ENCODE data around the gene HAUS8. TPM values are rescaled to one million over a fixed set of nuclear protein-coding genes. Genes with fewer than 3 reads are reported as not detected.

Gene HAUS8
- total and polyA plus RNA-seq, 2 of the 13 experiments (the other 11 are each of a cell fraction or from before 2014, with no cell fraction given): 7.8 to 17.5 TPM

- WGBS (ENCODE audit: low lambda C conversion rate): 87% methylated on average over 9 of the region's 9 CpGs
- peaks cover 5 to 16% of the 10 kb centered on the region in 2 experiments; a peak in 4 of 5 replicates for H3K36me3 ChIP-seq (replicated peaks in 1 of 2; ENCODE audit: control insufficient read depth in 1 of 2, insufficient read depth in 2 of 2, low read length in 2 of 2)
- peak overlapping the region; percentile 85 for H3K27ac ChIP-seq (ENCODE audit: extremely low read length, insufficient read depth, low read length)
- FAIRE-seq: no peak
- intact Hi-C loops (cut with micrococcal nuclease; ENCODE audit: unreplicated experiment): no loop called here
- no peak for DNase-seq (ENCODE audit: low spot score)
- ChIA-PET POLR2A (no interaction called here), CTCF (ENCODE audit: low intra/inter-chr PET ratio, low total read pairs) (interaction anchor here (1.0 kb wide), 1 partner anchor 18 kb away, joined by 3 read pairs; no protein-coding TSS in a partner anchor)
- H3K79me2 ChIP-seq (ENCODE audit: insufficient read depth, low read length): peaks cover 17% of the 10 kb centered on the region
- peaks cover 42% of the 10 kb centered on the region for H3K4me1 ChIP-seq (ENCODE audit: insufficient read depth, low read length)
- peak overlapping the region; percentile 76; the same call in 1 of the 2 replicates for H3K4me2 ChIP-seq (ENCODE audit: low read depth, low read length)
- H3K9ac ChIP-seq (ENCODE audit: insufficient read depth, low read depth, low read length): no peak overlapping the region; the same call in 1 of the 2 replicates
- H3K9me3 ChIP-seq (ENCODE audit: low read length): no peaks in the 10 kb centered on the region
- in situ Hi-C loops (cut with HindIII; ENCODE audit: extremely low pct_ligation_motif_present, low pct_unique_long_range_greater_than_20kb): no loop called here
- H3K27me3 ChIP-seq (ENCODE audit: control insufficient read depth in 1 of 2, insufficient read depth in 2 of 2, low read length in 2 of 2): no peaks in the 10 kb centered on the region
- 0 out of 2 replicates have a peak, but pooled peaks cover 1% of the 10 kb centered on the region for H4K20me1 ChIP-seq (ENCODE audit: insufficient read depth, low read length)
- BruUV-seq (replicated peaks): no TSS peak
- H3K4me3 ChIP-seq (replicated peaks in 1 of 3; ENCODE audit: insufficient read depth in 1 of 3, low read depth in 2 of 3, low read length in 3 of 3): no peak overlapping the region
- no peak overlapping the region for H2AFZ ChIP-seq (ENCODE audit: low read length)
- ATAC-seq: no peak
- no peak for TF ChIP-seq KAT7 (CRISPR knock-in tag; IDR thresholded peaks at IDR 0.05; ENCODE audit: borderline replicate concordance)
- TF ChIP-seq FOXO1 (CRISPR knock-in tag; IDR thresholded peaks at IDR 0.05): no peak
- no peak for TF ChIP-seq ZSCAN21 (CRISPR knock-in tag; IDR thresholded peaks at IDR 0.05; ENCODE audit: borderline replicate concordance)
- TF ChIP-seq SRSF4 (IDR thresholded peaks at IDR 0.05; ENCODE audit: low read depth, low read length, poor library complexity, severe bottlenecking): no peak
- no peak for TF ChIP-seq MTF1 (CRISPR knock-in tag; IDR thresholded peaks at IDR 0.05)
- no peak for TF ChIP-seq ZNF44 (CRISPR knock-in tag; IDR thresholded peaks at IDR 0.05)
- TF ChIP-seq CHCHD3 (CRISPR knock-in tag; IDR thresholded peaks at IDR 0.05): no peak
- TF ChIP-seq MIXL1 (CRISPR knock-in tag; IDR thresholded peaks at IDR 0.05): no peak
- no peak for TF ChIP-seq ZBTB14 (CRISPR knock-in tag; IDR thresholded peaks at IDR 0.05)
- no peak for TF ChIP-seq ZNF784 (CRISPR knock-in tag; IDR thresholded peaks at IDR 0.05; ENCODE audit: borderline replicate concordance)
- no peak for TF ChIP-seq GMEB1 (CRISPR knock-in tag; IDR thresholded peaks at IDR 0.05; ENCODE audit: borderline replicate concordance)
- no peak for TF ChIP-seq CERS6 (CRISPR knock-in tag; IDR thresholded peaks at IDR 0.05)
- no peak for TF ChIP-seq TBX3 (IDR thresholded peaks at IDR 0.05; ENCODE audit: borderline replicate concordance)
- TF ChIP-seq SPEN (CRISPR knock-in tag; IDR thresholded peaks at IDR 0.05; ENCODE audit: low read depth): no peak
- no peak for TF ChIP-seq PATZ1 (CRISPR knock-in tag; IDR thresholded peaks at IDR 0.05)
- TF ChIP-seq HINFP (CRISPR knock-in tag; IDR thresholded peaks at IDR 0.05; ENCODE audit: low read depth): no peak
- no peak for TF ChIP-seq TCF7 (IDR thresholded peaks at IDR 0.05; ENCODE audit: low read depth)
Measured at GRCh38 chr19:17098326-17098725, 23.1 kb upstream of the HAUS8 start.

Measured in HepG2 (cell line).